Mesendoderm (in vitro differentiated cells): ENCODE data around the gene NEMF.
"Not testable (repeated sequence)": the region's sequence is repeated elsewhere in the genome, so short reads cannot be mapped to it uniquely, and the experiment has no call there.

Experiments
- DNase-seq: peaks from one replicate; pipeline ENCODE4 v3.0.0; 2013
- H2AK5ac ChIP-seq: 2 replicates; pipeline ENCODE4 v1.6.1; 2013; ENCODE audit warnings: low read length, inconsistent platforms
- H2BK120ac ChIP-seq: 2 replicates; pipeline ENCODE4 v1.6.1; 2013; ENCODE audit warnings: low read depth, mild to moderate bottlenecking, low read length, moderate library complexity, mixed read lengths
- H2BK15ac ChIP-seq: replicated peaks from 2 replicates; pipeline ENCODE4 v1.6.1; 2013; ENCODE audit warnings: low read depth, mild to moderate bottlenecking, moderate library complexity
- H2BK5ac ChIP-seq: 2 replicates; pipeline ENCODE4 v1.6.1; 2013; ENCODE audit warnings: low read length, inconsistent platforms
- H3K18ac ChIP-seq: 2 replicates; pipeline ENCODE4 v1.6.1; 2013; ENCODE audit warnings: mild to moderate bottlenecking, low read length, mixed read lengths
- H3K23ac ChIP-seq: one replicate; pipeline ENCODE4 v1.6.1; 2013; ENCODE audit warnings: low read length
- H3K27ac ChIP-seq: 2 replicates; pipeline ENCODE4 v1.5.1; 2013; ENCODE audit warnings: low read depth, mild to moderate bottlenecking, inconsistent platforms, low read length, moderate library complexity
- H3K27me3 ChIP-seq: 2 replicates; pipeline ENCODE4 v1.6.1; 2013; ENCODE audit warnings: low read length, control low read depth, mild to moderate bottlenecking, inconsistent platforms; ENCODE audit not compliant: insufficient read depth, poor library complexity
- H3K36me3 ChIP-seq: 2 replicates; pipeline ENCODE4 v1.6.1; 2013; ENCODE audit warnings: low read length, inconsistent platforms; ENCODE audit not compliant: control insufficient read depth, insufficient read depth
- H3K4ac ChIP-seq: one replicate; pipeline ENCODE4 v1.6.1; 2013; ENCODE audit warnings: low read depth, mild to moderate bottlenecking, low read length, moderate library complexity
- H3K4me1 ChIP-seq: 2 replicates; pipeline ENCODE4 v1.6.1; 2013; ENCODE audit warnings: low read depth, low read length, inconsistent platforms; ENCODE audit not compliant: control insufficient read depth
- H3K4me2 ChIP-seq: 2 replicates; pipeline ENCODE4 v1.6.1; 2013; ENCODE audit warnings: low read length
- H3K4me3 ChIP-seq: 2 replicates; pipeline ENCODE4 v1.5.1; 2013; ENCODE audit warnings: mild to moderate bottlenecking, low read length
- H3K56ac ChIP-seq: one replicate; pipeline ENCODE4 v1.6.1; 2013; ENCODE audit warnings: low read length
- H3K79me1 ChIP-seq: 2 replicates; pipeline ENCODE4 v1.6.1; 2013; ENCODE audit warnings: low read length, inconsistent platforms
- H3K79me2 ChIP-seq: 2 replicates; pipeline ENCODE4 v1.6.1; 2013; ENCODE audit warnings: mild to moderate bottlenecking, low read length; ENCODE audit not compliant: control insufficient read depth, insufficient read depth
- H3K9ac ChIP-seq: 2 replicates; pipeline ENCODE4 v1.6.1; 2013; ENCODE audit warnings: low read length, inconsistent platforms
- H4K5ac ChIP-seq: one replicate; pipeline ENCODE4 v1.6.1; 2013; ENCODE audit warnings: low read length
- H4K8ac ChIP-seq: one replicate; pipeline ENCODE4 v1.6.1; 2013; ENCODE audit warnings: low read depth, mild to moderate bottlenecking, control low read depth, low read length, moderate library complexity
- WGBS: extraction: QIAGEN DNeasy Blood & Tissue Kit; methylation state at CpG from one replicate; pipeline ENCODE4 v1.1.7; 2013; ENCODE audit warnings: low lambda C conversion rate, missing lambda C conversion rate; ENCODE audit not compliant: insufficient coverage; ENCODE audit errors: extremely low coverage; 5-methylcytosine and 5-hydroxymethylcytosine counted together

NEMF gene

GRCh38 chr14:49792618-49793017 lies 60.0 kb downstream of the NEMF start:
- no peak overlapping the region for H4K8ac ChIP-seq
- no peak overlapping the region for H2BK15ac ChIP-seq
- no peak overlapping the region for H3K9ac ChIP-seq
- no peaks in the 10 kb centered on the region for H3K27me3 ChIP-seq
- no peaks in the 10 kb centered on the region for H3K79me1 ChIP-seq
- no peak overlapping the region for H3K4me3 ChIP-seq
- H2BK120ac ChIP-seq: no peak overlapping the region
- no peaks in the 10 kb centered on the region for H3K4me1 ChIP-seq
- no peak overlapping the region for H3K4ac ChIP-seq
- H4K5ac ChIP-seq: no peak overlapping the region
- no CpG with 5 or more reads among the region's 1 CpG for WGBS
- H3K56ac ChIP-seq: no peak overlapping the region
- H3K4me2 ChIP-seq: no peak overlapping the region
- H2AK5ac ChIP-seq: no peak overlapping the region
- H2BK5ac ChIP-seq: no peak overlapping the region
- no peak overlapping the region for H3K27ac ChIP-seq
- H3K23ac ChIP-seq: no peak overlapping the region
- H3K36me3 ChIP-seq: peaks cover 2% of the 10 kb centered on the region
- H3K18ac ChIP-seq: no peak overlapping the region
- no peaks in the 10 kb centered on the region for H3K79me2 ChIP-seq
- DNase-seq: no peak

- Histone ChIP-seq H3K56ac (no peak overlapping the region), H3K79me1 (no peaks in the 10 kb centered on the region), H2BK120ac (no peak overlapping the region), H3K4me3 (no peak overlapping the region), H2BK15ac (no peak overlapping the region), H3K4ac (no peak overlapping the region), H4K5ac (no peak overlapping the region), H3K27me3 (no peaks in the 10 kb centered on the region), H2BK5ac (no peak overlapping the region), H4K8ac (no peak overlapping the region), H3K79me2 (no peaks in the 10 kb centered on the region), H3K27ac (no peak overlapping the region), H2AK5ac (no peak overlapping the region), H3K36me3 (peaks cover 5% of the 10 kb centered on the region), H3K23ac (no peak overlapping the region), H3K18ac (no peak overlapping the region), H3K4me2 (no peak overlapping the region), H3K4me1 (no peaks in the 10 kb centered on the region), H3K9ac (no peak overlapping the region)
- no peak for DNase-seq
- no CpG with 5 or more reads among the region's 2 CpGs for WGBS
These were observed 66.3 kb downstream of the NEMF start for GRCh38 chr14:49786315-49786714.

- no peak overlapping the region for H3K4ac ChIP-seq
- no peak overlapping the region for H3K18ac ChIP-seq
- no peaks in the 10 kb centered on the region for H3K4me1 ChIP-seq
- no peak overlapping the region for H3K9ac ChIP-seq
- no peaks in the 10 kb centered on the region for H3K79me1 ChIP-seq
- H2BK15ac ChIP-seq: no peak overlapping the region
- H4K8ac ChIP-seq: no peak overlapping the region
- H2BK120ac ChIP-seq: no peak overlapping the region
- H3K36me3 ChIP-seq: peaks cover 5% of the 10 kb centered on the region
- DNase-seq: no peak
- no peak overlapping the region for H3K4me2 ChIP-seq
- WGBS: no CpG with 5 or more reads among the region's 3 CpGs
- no peak overlapping the region for H2BK5ac ChIP-seq
- H2AK5ac ChIP-seq: no peak overlapping the region
- H3K27me3 ChIP-seq: no peaks in the 10 kb centered on the region
- no peak overlapping the region for H3K23ac ChIP-seq
- H3K4me3 ChIP-seq: no peak overlapping the region
- no peak overlapping the region for H4K5ac ChIP-seq
- H3K56ac ChIP-seq: no peak overlapping the region
- H3K27ac ChIP-seq: no peak overlapping the region
- no peaks in the 10 kb centered on the region for H3K79me2 ChIP-seq
These were observed 69.1 kb downstream of the NEMF start for GRCh38 chr14:49783394-49784014.

GRCh38 chr14:49781040-49781439 lies 71.5 kb downstream of the NEMF start:
- not testable (repeated sequence) for H3K4me1 ChIP-seq, H3K23ac ChIP-seq, H3K18ac ChIP-seq, H3K27ac ChIP-seq, H3K36me3 ChIP-seq, H3K56ac ChIP-seq, H2BK120ac ChIP-seq, H2BK15ac ChIP-seq, H2AK5ac ChIP-seq, H4K8ac ChIP-seq, DNase-seq, H2BK5ac ChIP-seq, H3K79me2 ChIP-seq, H3K79me1 ChIP-seq, H3K9ac ChIP-seq, H3K27me3 ChIP-seq, H4K5ac ChIP-seq, H3K4me3 ChIP-seq, H3K4ac ChIP-seq, H3K4me2 ChIP-seq
- no CpG with 5 or more reads among the region's 7 CpGs for WGBS

- no peaks in the 10 kb centered on the region for H3K79me2 ChIP-seq
These were observed 74.2 kb downstream of the NEMF start for GRCh38 chr14:49778421-49778820.

GRCh38 chr14:49774106-49774505 lies 78.5 kb downstream of the NEMF start:
- Histone ChIP-seq H3K4me1 (no peaks in the 10 kb centered on the region), H2BK5ac (no peak overlapping the region), H3K79me2 (peaks cover 10% of the 10 kb centered on the region), H3K79me1 (peaks cover 7% of the 10 kb centered on the region), H4K5ac (no peak overlapping the region), H3K56ac (no peak overlapping the region), H2BK120ac (no peak overlapping the region), H4K8ac (no peak overlapping the region), H2AK5ac (no peak overlapping the region), H3K23ac (no peak overlapping the region), H3K27me3 (no peaks in the 10 kb centered on the region), H3K36me3 (peaks cover 4% of the 10 kb centered on the region), H3K9ac (no peak overlapping the region), H3K4ac (no peak overlapping the region), H3K4me2 (no peak overlapping the region), H3K27ac (no peak overlapping the region), H3K4me3 (no peak overlapping the region), H3K18ac (no peak overlapping the region), H2BK15ac (no peak overlapping the region)
- DNase-seq: no peak
- WGBS: no CpG with 5 or more reads among the region's 1 CpG

More at GRCh38 chr14:49778421-49778820, 74.2 kb downstream of the NEMF start:
- Histone ChIP-seq H2BK15ac (no peak overlapping the region), H3K4me2 (no peak overlapping the region), H3K4me1 (no peaks in the 10 kb centered on the region), H4K5ac (no peak overlapping the region), H3K56ac (no peak overlapping the region), H3K27me3 (no peaks in the 10 kb centered on the region), H3K18ac (no peak overlapping the region), H2AK5ac (no peak overlapping the region), H3K9ac (no peak overlapping the region), H3K79me1 (no peaks in the 10 kb centered on the region), H2BK5ac (no peak overlapping the region), H3K23ac (no peak overlapping the region), H3K4me3 (no peak overlapping the region), H3K36me3 (peaks cover 5% of the 10 kb centered on the region), H4K8ac (no peak overlapping the region), H3K4ac (no peak overlapping the region), H2BK120ac (no peak overlapping the region), H3K27ac (no peak overlapping the region)
- no peak for DNase-seq
- no CpG with 5 or more reads among the region's 2 CpGs for WGBS
